Activated CD4-positive, alpha-beta T cell treated with anti-CD3 and anti-CD28 coated beads, Interleukin-2, amount 10 ng/mL, durations not matched to agents 7 days and 5 days (primary cell): ENCODE results near the gene ERFL. TPM values are rescaled to one million over a fixed set of nuclear protein-coding genes. Genes with fewer than 3 reads are reported as not detected.

Source experiments
- CTCF ChIA-PET: fragments of 350-600 bp; sonication (Branson Sonifier 250); formaldehyde crosslinking; loops from one replicate; lab custom pipeline; 2021; ENCODE audit warnings: antibody characterized with exemption; lab: Charles Lee
- POLR2A ChIA-PET: fragments of 350-600 bp; sonication (Branson Sonifier 250); formaldehyde crosslinking; loops from one replicate; lab custom pipeline; 2021; ENCODE audit warnings: antibody characterized with exemption; lab: Charles Lee
- DNase-seq: peaks from one replicate; pipeline ENCODE4 v3.0.0-alpha.2; 2020
- H3K27ac Mint-ChIP-seq: one replicate; pipeline ENCODE4 v1.8.0; 2021; ENCODE audit warnings: mild to moderate bottlenecking, moderate library complexity, mixed read lengths
- H3K27me3 Mint-ChIP-seq: one replicate; pipeline ENCODE4 v1.8.0; 2021; ENCODE audit warnings: mixed read lengths
- H3K36me3 Mint-ChIP-seq: one replicate; pipeline ENCODE4 v1.8.0; 2021; ENCODE audit warnings: low read depth, mixed read lengths
- H3K4me1 Mint-ChIP-seq: one replicate; pipeline ENCODE4 v1.8.0; 2021; ENCODE audit warnings: mixed read lengths
- H3K4me3 Mint-ChIP-seq: one replicate; pipeline ENCODE4 v1.8.0; 2021; ENCODE audit warnings: mild to moderate bottlenecking, moderate library complexity, mixed read lengths
- H3K9me3 Mint-ChIP-seq: one replicate; pipeline ENCODE4 v1.8.0; 2021; ENCODE audit warnings: mixed read lengths
- microRNA-seq: library from miRNA; unstranded; fragments of <30 nt; microRNA quantifications from one replicate; pipeline ENCODE4 v1.2.0, GENCODE V29; 2021; ENCODE audit warnings: borderline microRNAs expressed, borderline replicate concordance
- total RNA-seq, 2 experiments: library from RNA; stranded (reverse); gene quantifications; one replicate each; pipeline ENCODE4 v1.2.3, GENCODE V29; 2021

Gene ERFL
- total RNA-seq, 2 experiments from 2014 or later: 1.5 to 1.6 TPM

GRCh38 chr19:41859618-41860418 is 68.4 kb downstream of the ERFL start, which contains the start of gene RPS19:
Gene RPS19, plus strand, starts transcription at chr19:41860255. Its CDS starts 520 bp downstream, at chr19:41860775.
- H3K4me1 Mint-ChIP-seq: peaks cover 44% of the 10 kb centered on the region
- H3K4me3 Mint-ChIP-seq: peak within 1 kb of the TSS; percentile 79
- H3K27me3 Mint-ChIP-seq: peaks cover 2% of the 10 kb centered on the region
- peak within 1 kb of the TSS; percentile 94 for H3K27ac Mint-ChIP-seq
- peak; percentile 98 for DNase-seq
- no peaks in the 10 kb centered on the region for H3K9me3 Mint-ChIP-seq
- CTCF ChIA-PET: interaction anchor here (0.6 to 3.3 kb wide), 27 partner anchors 9 to 615 kb away, joined by 3 to 27 read pairs (median 4); partner anchors contain the start of genes ARHGEF1 and RABAC1
- peaks cover 43% of the 10 kb centered on the region for H3K36me3 Mint-ChIP-seq
- POLR2A ChIA-PET: interaction anchor here (0.6 to 2.4 kb wide), 6 partner anchors 8 to 403 kb away, joined by 3 to 11 read pairs (median 4); no protein-coding TSS in a partner anchor

- no peaks in the 10 kb centered on the region for H3K9me3 Mint-ChIP-seq
- peak overlapping the region; percentile 90 for H3K27ac Mint-ChIP-seq
- POLR2A ChIA-PET: interaction anchor here (0.6 to 2.4 kb wide), 3 partner anchors 12 to 328 kb away, joined by 3 to 11 read pairs (median 4); no protein-coding TSS in a partner anchor
- DNase-seq: no peak
- CTCF ChIA-PET: interaction anchor here (0.6 to 3.3 kb wide), 20 partner anchors 9 to 106 kb away, joined by 3 to 27 read pairs (median 4); partner anchors contain the start of genes ARHGEF1 and RABAC1
- H3K4me1 Mint-ChIP-seq: peaks cover 38% of the 10 kb centered on the region
- H3K27me3 Mint-ChIP-seq: peaks cover 7% of the 10 kb centered on the region
- H3K36me3 Mint-ChIP-seq: peaks cover 37% of the 10 kb centered on the region
- peak overlapping the region; percentile 79 for H3K4me3 Mint-ChIP-seq
Measured at GRCh38 chr19:41859213-41859617, 69.0 kb downstream of the ERFL start.

Small RNA genes lying within 50 kb of the gene (microRNA-seq; reads per million reads assigned to microRNA genes)
- gene MIR6797: not detected

Other genes with a start within 250 kb of the ERFL start
- not detected for gene CEACAM7, start 240.2 kb downstream of the ERFL start, total RNA-seq
- gene CEACAM5, start 219.8 kb downstream of the ERFL start, total RNA-seq: not detected
- not detected for gene CEACAM6, start 172.9 kb downstream of the ERFL start, total RNA-seq
- not detected for gene CEACAM3, start 131.9 kb downstream of the ERFL start, total RNA-seq
- not detected for gene LYPD4, start 83.8 kb downstream of the ERFL start, total RNA-seq
- gene DMRTC2, start 83.4 kb downstream of the ERFL start, total RNA-seq: not detected
- gene RPS19, start 68.2 kb downstream of the ERFL start, total RNA-seq: 1,000 to 10,000 TPM; 2,679 to 3,011 TPM
- 1 to 10 TPM; 2.9 to 4.7 TPM for gene CD79A, start 51.2 kb downstream of the ERFL start, total RNA-seq
- 100 to 1,000 TPM; 663 to 761 TPM for gene ARHGEF1, start 45.3 kb downstream of the ERFL start, total RNA-seq
- gene RABAC1, start 30.9 kb upstream of the ERFL start, total RNA-seq: 10 to 100 TPM; 67.4 to 74.0 TPM
- gene ATP1A3, start 65.8 kb upstream of the ERFL start, total RNA-seq: 1 to 10 TPM; 1.9 to 2.0 TPM
- under 1 TPM; 0.65 to 0.79 TPM for gene GRIK5, start 141.8 kb upstream of the ERFL start, total RNA-seq
- 10 to 100 TPM; 14.1 to 15.8 TPM for gene ZNF574, start 147.7 kb upstream of the ERFL start, total RNA-seq
- gene POU2F2, start 204.0 kb upstream of the ERFL start, total RNA-seq: 10 to 100 TPM; 19.6 to 22.9 TPM